ENCODE data around the gene B3GNT3.

- TF ChIP-seq CTCF (IDR thresholded peaks at IDR 0.05) (no peak), POLR2A (IDR thresholded peaks at IDR 0.05) (no peak)
Measured at GRCh38 chr19:17860993-17861360, 66.0 kb downstream of the B3GNT3 start.
